SH-SY5Y (cell line): ENCODE results near the gene ZNF157.

Source experiments
- GATA2 ChIP-seq: IDR thresholded peaks from 2 replicates; pipeline ENCODE4 v1.6.1; 2011; ENCODE audit warnings: mild to moderate bottlenecking, low read depth, low read length
- GATA3 ChIP-seq: IDR thresholded peaks from 2 replicates; pipeline ENCODE4 v1.6.1; 2011; ENCODE audit warnings: low read depth, mild to moderate bottlenecking, low read length, moderate library complexity

DNA sequence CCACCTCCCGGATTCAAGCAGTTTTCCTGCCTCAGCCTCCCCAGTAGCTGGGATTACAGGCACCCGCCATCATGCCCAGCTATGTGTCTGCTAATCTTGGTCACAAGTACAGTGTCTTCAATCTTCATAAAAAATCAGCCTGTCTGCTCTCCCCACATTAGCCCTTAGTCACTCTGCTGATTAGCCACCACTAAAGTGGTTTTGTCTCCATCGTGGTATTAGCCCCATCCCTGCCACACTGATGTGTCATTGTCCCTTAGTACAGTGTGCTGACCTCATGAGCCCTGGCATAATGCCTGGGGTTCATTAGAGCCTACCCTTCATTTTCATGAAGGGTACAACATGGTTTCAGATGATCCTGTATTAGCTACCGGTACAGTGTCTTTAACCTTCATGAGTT, 49.9 kb downstream of the ZNF157 start:
- TF ChIP-seq GATA2: no peak
- no peak for TF ChIP-seq GATA3
